PC-3 (cell line): Measurements from ENCODE around the gene C7orf57. TPM values are rescaled to one million over a fixed set of nuclear protein-coding genes. Genes with fewer than 3 reads are reported as not detected.

Experiments
- ATAC-seq: fragments of 200-7000 bp; cut with Tn5 transposase; 2 replicates; pipeline ENCODE4 v1.9.1; 2020; ENCODE audit warnings: mild to moderate bottlenecking, moderate library complexity
- BruUV-seq: library from RNA; stranded (reverse); fragments of 400-500 nt; replicated peaks from 2 replicates; lab custom pipeline; 2021; lab: Mats Ljungman, UMichigan
- CTCF ChIA-PET: fragments of 300-600 bp; sonication (Branson Sonifier 250); formaldehyde crosslinking; loops from one replicate; lab custom pipeline; 2022; ENCODE audit warnings: antibody characterized with exemption; lab: Charles Lee
- POLR2A ChIA-PET: fragments of 300-600 bp; sonication (Branson Sonifier 250); formaldehyde crosslinking; loops from one replicate; lab custom pipeline; 2022; ENCODE audit warnings: antibody characterized with exemption; ENCODE audit not compliant: unreplicated experiment; lab: Charles Lee
- DNase-seq: peaks from one replicate; pipeline ENCODE4 v3.0.0-alpha.2; 2015
- H2AFZ ChIP-seq: fragments of 300-600 bp; sonication (generic); 2 replicates; pipeline ENCODE4 v1.6.0; 2016; ENCODE audit warnings: antibody characterized with exemption, low read length
- H3F3A ChIP-seq: fragments of 300-600 bp; sonication (generic); one replicate; pipeline ENCODE4 v1.6.0; 2017; ENCODE audit warnings: antibody characterized with exemption, low read length, control low read depth, mild to moderate bottlenecking; ENCODE audit not compliant: unreplicated experiment
- H3K27ac ChIP-seq: fragments of 300-600 bp; sonication (generic); 2 replicates; pipeline ENCODE4 v1.5.1; 2016; ENCODE audit warnings: mild to moderate bottlenecking, low read length
- H3K27me3 ChIP-seq: fragments of 300-600 bp; sonication (generic); 2 replicates; pipeline ENCODE4 v1.6.1; 2016; ENCODE audit warnings: low read length, mixed read lengths
- H3K36me3 ChIP-seq: fragments of 300-600 bp; sonication (generic); 2 replicates; pipeline ENCODE4 v1.6.1; 2016; ENCODE audit warnings: low read depth, mixed run types, low read length, mixed read lengths
- H3K4me1 ChIP-seq: fragments of 300-600 bp; sonication (generic); 2 replicates; pipeline ENCODE4 v1.5.1; 2016; ENCODE audit warnings: low read length; ENCODE audit not compliant: insufficient read depth
- H3K4me2 ChIP-seq: fragments of 300-600 bp; sonication (generic); 2 replicates; pipeline ENCODE4 v1.6.0; 2016; ENCODE audit warnings: low read length
- H3K4me3 ChIP-seq: fragments of 300-600 bp; sonication (generic); 2 replicates; pipeline ENCODE4 v1.5.1; 2016; ENCODE audit warnings: mild to moderate bottlenecking, low read length, mixed read lengths
- H3K79me2 ChIP-seq: fragments of 300-600 bp; sonication (generic); 2 replicates; pipeline ENCODE4 v1.6.1; 2017; ENCODE audit warnings: low read length, mixed read lengths
- H3K9ac ChIP-seq: fragments of 300-600 bp; sonication (generic); 2 replicates; pipeline ENCODE4 v1.6.0; 2016; ENCODE audit warnings: mild to moderate bottlenecking, low read length
- H3K9me2 ChIP-seq: fragments of 300-600 bp; sonication (generic); replicated peaks from 2 replicates; pipeline ENCODE4 v1.6.1; 2016; ENCODE audit warnings: mixed run types, low read length, mixed read lengths
- H3K9me3 ChIP-seq: fragments of 300-600 bp; sonication (generic); 2 replicates; pipeline ENCODE4 v1.6.1; 2016; ENCODE audit warnings: low read length, mixed read lengths
- H4K20me1 ChIP-seq: fragments of 300-600 bp; sonication (generic); 2 replicates; pipeline ENCODE4 v1.6.1; 2016; ENCODE audit warnings: low read length, mixed read lengths
- EZH2 ChIP-seq: fragments of 300-600 bp; sonication (generic); IDR thresholded peaks from one replicate; pipeline ENCODE4 v1.6.1; 2017; ENCODE audit warnings: antibody characterized with exemption, mild to moderate bottlenecking, low read length; ENCODE audit not compliant: unreplicated experiment
- EZH2phosphoT487 ChIP-seq: fragments of 300-600 bp; sonication (generic); IDR thresholded peaks from 2 replicates; pipeline ENCODE4 v1.6.1; 2018; ENCODE audit warnings: mild to moderate bottlenecking, antibody characterized with exemption, low read length, borderline replicate concordance
- intact Hi-C: fragments of 100-400 bp; cut with micrococcal nuclease; formaldehyde crosslinking; loops from 2 replicates; pipeline ENCODE4 v1.9.0; 2023
- total RNA-seq: library from RNA; depleted of rRNA; stranded (reverse); fragments of >200 nt; gene quantifications from 2 replicates; pipeline ENCODE4 v1.2.3, GENCODE V29; 2014
- TF ChIP-seq, protein P1 (sequence below): fragments of 300-600 bp; sonication (generic); conservative IDR thresholded peaks from 2 replicates; pipeline ENCODE4 v1.5.1; 2017; ENCODE audit warnings: antibody characterized with exemption, low read depth, mild to moderate bottlenecking, low read length

The C7orf57 gene
- total RNA-seq, 1 experiment from 2014 or later, result 0.15 TPM

DNA sequence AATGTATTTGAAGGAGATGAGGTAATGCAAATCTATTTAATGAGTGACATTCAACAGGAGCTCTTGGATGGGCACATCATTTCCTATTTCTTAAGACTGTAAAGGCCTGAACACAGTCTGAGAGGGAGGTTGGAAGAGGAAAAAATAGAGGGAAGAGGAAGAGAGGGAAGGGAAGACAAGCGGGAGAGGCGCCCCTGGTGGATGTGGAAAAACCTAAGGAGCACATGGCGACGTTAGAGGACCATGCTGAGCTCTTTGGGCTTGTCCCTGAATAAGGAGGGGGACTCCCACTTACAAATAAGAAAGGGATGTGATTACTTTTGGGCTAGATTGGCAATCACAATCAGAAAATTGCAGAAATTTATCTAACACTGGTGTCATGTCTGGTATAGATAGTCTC, 26.1 kb upstream of the C7orf57 start:
- Histone ChIP-seq H3K4me1 (no peaks in the 10 kb centered on the region), H3F3A (no peaks in the 10 kb centered on the region), H3K36me3 (no peaks in the 10 kb centered on the region), H3K27ac (no peak overlapping the region), H3K27me3 (no peaks in the 10 kb centered on the region), H3K9ac (no peak overlapping the region), H3K9me3 (no peaks in the 10 kb centered on the region), H3K4me3 (no peak overlapping the region), H3K4me2 (no peak overlapping the region), H4K20me1 (no peaks in the 10 kb centered on the region), H2AFZ (no peak overlapping the region), H3K79me2 (no peaks in the 10 kb centered on the region), H3K9me2 (no peaks in the 10 kb centered on the region)
- ChIA-PET CTCF (no interaction called here), POLR2A (no interaction called here)
- ATAC-seq, result no peak
- intact Hi-C loops, result no loop called here
- DNase-seq, result no peak
- TF ChIP-seq EZH2, result no peak
- TF ChIP-seq, protein P1, sequence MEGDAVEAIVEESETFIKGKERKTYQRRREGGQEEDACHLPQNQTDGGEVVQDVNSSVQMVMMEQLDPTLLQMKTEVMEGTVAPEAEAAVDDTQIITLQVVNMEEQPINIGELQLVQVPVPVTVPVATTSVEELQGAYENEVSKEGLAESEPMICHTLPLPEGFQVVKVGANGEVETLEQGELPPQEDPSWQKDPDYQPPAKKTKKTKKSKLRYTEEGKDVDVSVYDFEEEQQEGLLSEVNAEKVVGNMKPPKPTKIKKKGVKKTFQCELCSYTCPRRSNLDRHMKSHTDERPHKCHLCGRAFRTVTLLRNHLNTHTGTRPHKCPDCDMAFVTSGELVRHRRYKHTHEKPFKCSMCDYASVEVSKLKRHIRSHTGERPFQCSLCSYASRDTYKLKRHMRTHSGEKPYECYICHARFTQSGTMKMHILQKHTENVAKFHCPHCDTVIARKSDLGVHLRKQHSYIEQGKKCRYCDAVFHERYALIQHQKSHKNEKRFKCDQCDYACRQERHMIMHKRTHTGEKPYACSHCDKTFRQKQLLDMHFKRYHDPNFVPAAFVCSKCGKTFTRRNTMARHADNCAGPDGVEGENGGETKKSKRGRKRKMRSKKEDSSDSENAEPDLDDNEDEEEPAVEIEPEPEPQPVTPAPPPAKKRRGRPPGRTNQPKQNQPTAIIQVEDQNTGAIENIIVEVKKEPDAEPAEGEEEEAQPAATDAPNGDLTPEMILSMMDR, result no peak
- no peak for TF ChIP-seq EZH2phosphoT487
- no TSS peak for BruUV-seq

DNA sequence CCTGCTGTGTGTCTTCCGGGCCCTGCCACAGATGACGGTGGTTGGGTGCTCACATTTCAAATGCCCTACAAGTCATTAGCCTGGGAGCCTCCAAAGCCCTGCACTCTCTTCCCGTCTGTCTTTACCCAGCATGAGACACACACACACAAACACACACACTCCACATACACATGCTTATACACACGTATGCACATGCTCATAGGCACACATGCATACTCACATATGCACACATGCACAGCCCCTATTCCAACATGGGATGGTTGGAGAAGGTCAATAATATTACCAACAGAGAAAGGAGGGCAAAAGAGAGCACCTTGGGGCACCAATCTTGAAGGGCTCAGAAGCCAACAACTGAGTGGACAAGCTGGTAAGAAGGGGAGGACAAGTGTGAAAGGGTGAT, 25.4 kb upstream of the C7orf57 start:
- DNase-seq, result no peak
- BruUV-seq, result no TSS peak
- CTCF ChIA-PET, result no interaction called here

DNA sequence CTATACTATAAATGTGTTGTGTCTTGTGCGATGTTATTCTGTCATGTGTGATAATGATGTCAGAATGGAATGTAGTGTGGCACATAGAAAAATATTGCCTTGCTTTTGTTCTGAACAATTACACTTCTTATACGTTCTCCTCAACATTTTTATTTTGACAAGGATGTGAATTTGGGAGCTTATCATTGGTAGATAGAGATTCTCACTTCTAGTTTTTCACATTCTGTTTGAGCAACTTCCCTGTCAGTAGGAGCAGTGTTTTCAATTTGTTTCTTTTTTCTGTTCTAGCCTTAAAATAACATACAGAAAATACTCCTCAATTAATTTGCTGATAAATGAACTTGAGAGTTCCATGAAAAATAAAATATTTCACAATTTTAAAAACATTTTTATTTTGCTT, 24.0 kb upstream of the C7orf57 start:
- DNase-seq (no peak), ATAC-seq (no peak)
- BruUV-seq, result no TSS peak
- H3K36me3 ChIP-seq, result no peaks in the 10 kb centered on the region
- H3F3A ChIP-seq, result no peaks in the 10 kb centered on the region
- no peak overlapping the region for H3K4me2 ChIP-seq
- no peaks in the 10 kb centered on the region for H3K9me3 ChIP-seq
- no peaks in the 10 kb centered on the region for H4K20me1 ChIP-seq
- H3K9ac ChIP-seq, result no peak overlapping the region
- ChIA-PET POLR2A (interaction anchor here (0.5 kb wide), 1 partner anchor 72 kb away, joined by 3 read pairs; no protein-coding TSS in a partner anchor), CTCF (no interaction called here)
- no peak overlapping the region for H2AFZ ChIP-seq
- no peak overlapping the region for H3K27ac ChIP-seq
- intact Hi-C loops, result no loop called here
- H3K4me1 ChIP-seq, result no peaks in the 10 kb centered on the region
- TF ChIP-seq EZH2phosphoT487, result no peak
- H3K9me2 ChIP-seq, result no peaks in the 10 kb centered on the region
- no peaks in the 10 kb centered on the region for H3K79me2 ChIP-seq
- H3K27me3 ChIP-seq, result no peaks in the 10 kb centered on the region
- H3K4me3 ChIP-seq, result no peak overlapping the region

More for the DNA sequence above, 25.4 kb upstream of the C7orf57 start:
- H2AFZ ChIP-seq, result no peak overlapping the region
- no peak for TF ChIP-seq EZH2
- TF ChIP-seq EZH2phosphoT487, result no peak
- TF ChIP-seq, protein P1, result no peak
- H3K27ac ChIP-seq, result no peak overlapping the region
- no peaks in the 10 kb centered on the region for H3K9me3 ChIP-seq
- H3F3A ChIP-seq, result no peaks in the 10 kb centered on the region
- H3K4me3 ChIP-seq, result no peak overlapping the region
- no peaks in the 10 kb centered on the region for H3K27me3 ChIP-seq
- H3K36me3 ChIP-seq, result no peaks in the 10 kb centered on the region
- H3K79me2 ChIP-seq, result no peaks in the 10 kb centered on the region
- no peaks in the 10 kb centered on the region for H3K4me1 ChIP-seq
- H3K4me2 ChIP-seq, result no peak overlapping the region
- ATAC-seq, result no peak
- H3K9ac ChIP-seq, result no peak overlapping the region
- intact Hi-C loops, result no loop called here
- no peaks in the 10 kb centered on the region for H4K20me1 ChIP-seq
- POLR2A ChIA-PET, result no interaction called here
- H3K9me2 ChIP-seq, result no peaks in the 10 kb centered on the region
